SK-N-SH (cell line): ENCODE results near the gene ENTPD3.

ENCODE experiments used
- EP300 ChIP-seq, 2 experiments: IDR thresholded peaks; 2 replicates each; pipeline versions ENCODE4 v1.4.0 to v1.6.1; 2012; ENCODE audit warnings: borderline replicate concordance in 1 of 2, low read depth in 1 of 2, low read length in 1 of 2
- EZH2phosphoT487 ChIP-seq: fragments of 200-600 bp; sonication (generic); IDR thresholded peaks from 2 replicates; pipeline ENCODE4 v1.6.1; 2017; ENCODE audit warnings: low read depth, mixed run types, mild to moderate bottlenecking, antibody characterized with exemption, moderate library complexity, borderline replicate concordance
- FOXM1 ChIP-seq: IDR thresholded peaks from 2 replicates; pipeline ENCODE4 v1.4.0; 2012; ENCODE audit warnings: low read depth, mild to moderate bottlenecking
- GABPA ChIP-seq: IDR thresholded peaks from 2 replicates; pipeline ENCODE4 v1.4.0; 2012; ENCODE audit warnings: low read depth, mild to moderate bottlenecking
- GATA2 ChIP-seq: sonication (generic); formaldehyde crosslinking; IDR thresholded peaks from 2 replicates; pipeline ENCODE4 v1.5.0; 2020; ENCODE audit warnings: mild to moderate bottlenecking, missing genetic modification reagents
- MAX ChIP-seq: IDR thresholded peaks from 2 replicates; pipeline ENCODE4 v1.4.0; 2012; ENCODE audit warnings: low read depth
- POLR2AphosphoS5 ChIP-seq: IDR thresholded peaks from 2 replicates; pipeline ENCODE4 v1.6.1; 2012; ENCODE audit warnings: low read depth, low read length
- REST ChIP-seq: IDR thresholded peaks from 2 replicates; pipeline ENCODE4 v1.6.1; 2012; ENCODE audit warnings: mild to moderate bottlenecking, low read depth, low read length, moderate library complexity
- SIN3A ChIP-seq: IDR thresholded peaks from 2 replicates; pipeline ENCODE4 v1.6.1; 2012; ENCODE audit warnings: low read depth, mild to moderate bottlenecking, low read length, moderate library complexity, borderline replicate concordance
- TAF1 ChIP-seq: IDR thresholded peaks from 2 replicates; pipeline ENCODE4 v1.6.1; 2012; ENCODE audit warnings: low read depth, mild to moderate bottlenecking, low read length, moderate library complexity, borderline replicate concordance
- USF2 ChIP-seq: fragments of 150-350 bp; IDR thresholded peaks from 2 replicates; pipeline ENCODE4 v1.6.1; 2017; ENCODE audit warnings: antibody characterized with exemption, low read length, low read depth, borderline replicate concordance
- TF ChIP-seq, protein P1 (sequence below): fragments of 200-600 bp; sonication (generic); IDR thresholded peaks from 2 replicates; pipeline ENCODE4 v1.6.1; 2017; ENCODE audit warnings: antibody characterized with exemption, mild to moderate bottlenecking, moderate library complexity

DNA sequence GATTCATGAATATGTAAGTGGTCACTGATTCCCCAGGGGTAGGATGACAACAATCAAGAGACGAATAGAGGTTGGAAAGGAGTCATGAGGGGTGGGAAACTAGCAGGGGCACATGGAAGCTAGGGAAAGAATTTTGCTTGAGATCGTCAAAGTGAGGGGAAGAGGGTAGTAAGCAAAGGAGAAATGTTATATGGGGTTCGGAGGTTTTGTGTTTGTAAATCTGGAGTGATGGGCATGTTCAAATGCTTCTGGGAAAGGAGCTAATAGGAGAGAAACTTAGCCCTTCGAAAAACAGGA is 78.1 kb downstream of the ENTPD3 start:
- TF ChIP-seq, protein P1, sequence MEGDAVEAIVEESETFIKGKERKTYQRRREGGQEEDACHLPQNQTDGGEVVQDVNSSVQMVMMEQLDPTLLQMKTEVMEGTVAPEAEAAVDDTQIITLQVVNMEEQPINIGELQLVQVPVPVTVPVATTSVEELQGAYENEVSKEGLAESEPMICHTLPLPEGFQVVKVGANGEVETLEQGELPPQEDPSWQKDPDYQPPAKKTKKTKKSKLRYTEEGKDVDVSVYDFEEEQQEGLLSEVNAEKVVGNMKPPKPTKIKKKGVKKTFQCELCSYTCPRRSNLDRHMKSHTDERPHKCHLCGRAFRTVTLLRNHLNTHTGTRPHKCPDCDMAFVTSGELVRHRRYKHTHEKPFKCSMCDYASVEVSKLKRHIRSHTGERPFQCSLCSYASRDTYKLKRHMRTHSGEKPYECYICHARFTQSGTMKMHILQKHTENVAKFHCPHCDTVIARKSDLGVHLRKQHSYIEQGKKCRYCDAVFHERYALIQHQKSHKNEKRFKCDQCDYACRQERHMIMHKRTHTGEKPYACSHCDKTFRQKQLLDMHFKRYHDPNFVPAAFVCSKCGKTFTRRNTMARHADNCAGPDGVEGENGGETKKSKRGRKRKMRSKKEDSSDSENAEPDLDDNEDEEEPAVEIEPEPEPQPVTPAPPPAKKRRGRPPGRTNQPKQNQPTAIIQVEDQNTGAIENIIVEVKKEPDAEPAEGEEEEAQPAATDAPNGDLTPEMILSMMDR = no peak
- no peak for TF ChIP-seq TAF1
- TF ChIP-seq POLR2AphosphoS5 = no peak
- TF ChIP-seq FOXM1 = no peak
- no peak for TF ChIP-seq USF2
- no peak for TF ChIP-seq SIN3A
- no peak for TF ChIP-seq EZH2phosphoT487
- TF ChIP-seq GABPA = no peak
- no peak for TF ChIP-seq MAX
- TF ChIP-seq GATA2 (CRISPR knock-in tag) = no peak
- TF ChIP-seq REST = no peak
- no peak for TF ChIP-seq EP300 (IDR thresholded peaks at IDR 0.05; ENCODE audit: borderline replicate concordance in 1 of 2, low read depth in 1 of 2, low read length in 1 of 2)
